T-cell (primary cell): ENCODE measurements around the gene BAIAP2. TPM values are rescaled to one million over a fixed set of nuclear protein-coding genes. Genes with fewer than 3 reads are reported as not detected.

Experiments
- ATAC-seq, 4 experiments: fragments of 200-7000 bp in 3 of 4; fragments of 150-1000 bp in 1 of 4; cut with Tn5 transposase; replicated peaks in 1 of 4; 1 replicate in 3 of 4; 2 replicates in 1 of 4; pipeline ENCODE4 v1.10.0; 2021; ENCODE audit warnings: moderate library complexity in 3 of 4, mild to moderate bottlenecking in 2 of 4, moderate number of reproducible peaks in 1 of 4
- CTCF ChIA-PET, 2 donors: fragments of 300-600 bp; sonication (Branson Sonifier 250); formaldehyde crosslinking; loops; one replicate each; lab custom pipeline; 2022; ENCODE audit warnings: antibody characterized with exemption in 2 of 2; lab: Charles Lee
- POLR2A ChIA-PET, 2 donors: fragments of 300-600 bp; sonication (Branson Sonifier 250); formaldehyde crosslinking; loops; one replicate each; lab custom pipeline; 2022; ENCODE audit warnings: antibody characterized with exemption in 2 of 2; lab: Charles Lee
- DNase-seq, 35 experiments: peaks; one replicate each; pipeline versions ENCODE4 v3.0.0 to v3.0.0-alpha.2; 2013 to 2023
- H3K27ac ChIP-seq: one replicate; pipeline ENCODE4 v1.5.1; 2013; ENCODE audit warnings: low read length
- H3K27me3 ChIP-seq, 2 experiments: replicated peaks in 1 of 2; 1 replicate in 1 of 2; 2 replicates in 1 of 2; pipeline versions ENCODE4 v1.6.1 to v1.7.0; 2013; ENCODE audit warnings: low read length in 1 of 2, mixed read lengths in 1 of 2; ENCODE audit not compliant: control insufficient read depth in 2 of 2, insufficient read depth in 2 of 2; ENCODE audit errors: extremely low read depth in 1 of 2
- H3K36me3 ChIP-seq, 2 donors: 1 replicate in 1 of 2; 2 replicates in 1 of 2; pipeline versions ENCODE4 v1.6.1 to v1.7.0; 2013; ENCODE audit warnings: low read length in 1 of 2; ENCODE audit not compliant: control insufficient read depth in 2 of 2, insufficient read depth in 1 of 2; ENCODE audit errors: extremely low read depth in 1 of 2
- H3K4me1 ChIP-seq, 2 experiments: 1 replicate in 1 of 2; 2 replicates in 1 of 2; pipeline versions ENCODE4 v1.6.1 to v1.7.0; 2013; ENCODE audit warnings: low read length in 2 of 2, mixed read lengths in 1 of 2; ENCODE audit not compliant: insufficient read depth in 2 of 2, control insufficient read depth in 1 of 2; ENCODE audit errors: extremely low read depth in 1 of 2
- H3K4me3 ChIP-seq, 2 donors: 1 replicate in 1 of 2; 2 replicates in 1 of 2; pipeline versions ENCODE4 v1.5.1 to v1.7.0; 2013; ENCODE audit warnings: mild to moderate bottlenecking in 2 of 2, low read length in 1 of 2, moderate library complexity in 1 of 2; ENCODE audit not compliant: control insufficient read depth in 1 of 2; ENCODE audit errors: extremely low read depth in 1 of 2
- H3K9me3 ChIP-seq: 2 replicates; pipeline ENCODE4 v1.7.0; 2013
- H3K27ac Mint-ChIP-seq, 2 donors: one replicate each; pipeline ENCODE4 v1.8.0; 2020 to 2021; ENCODE audit warnings: mild to moderate bottlenecking in 2 of 2, mixed read lengths in 2 of 2
- H3K27me3 Mint-ChIP-seq, 2 donors: one replicate each; pipeline ENCODE4 v1.8.0; 2021 to 2022; ENCODE audit warnings: mixed read lengths in 2 of 2
- H3K36me3 Mint-ChIP-seq: one replicate; pipeline ENCODE4 v1.8.0; 2021; ENCODE audit warnings: mixed read lengths
- H3K4me1 Mint-ChIP-seq, 3 donors: one replicate each; pipeline ENCODE4 v1.8.0; 2020 to 2022; ENCODE audit warnings: mixed read lengths in 3 of 3, mild to moderate bottlenecking in 1 of 3
- H3K4me3 Mint-ChIP-seq, 3 donors: one replicate each; pipeline ENCODE4 v1.8.0; 2020 to 2022; ENCODE audit warnings: mild to moderate bottlenecking in 3 of 3, mixed read lengths in 3 of 3, moderate library complexity in 3 of 3
- H3K9me3 Mint-ChIP-seq, 3 donors: one replicate each; pipeline ENCODE4 v1.8.0; 2020 to 2022; ENCODE audit warnings: mixed read lengths in 3 of 3
- WGBS: methylation state at CpG from one replicate; pipeline ENCODE4 v1.1.5; 2013; ENCODE audit warnings: missing lambda C conversion rate; ENCODE audit not compliant: insufficient coverage; 5-methylcytosine and 5-hydroxymethylcytosine counted together
- total RNA-seq, 35 experiments: library from RNA in 6 of 35; stranded (reverse) in 6 of 35; fragments of 120-200 nt in 1 of 35; gene quantifications; one replicate each; pipeline versions ENCODE4 v1.2.1 to v1.2.4 and lab custom pipeline; 2013 to 2026

BAIAP2 gene
- total RNA-seq, 5 donors from 2014 or later (not counting 1 experiment from before 2014, with no cell fraction given): 6.3 to 12.0 (median 10.1) TPM

DNA sequence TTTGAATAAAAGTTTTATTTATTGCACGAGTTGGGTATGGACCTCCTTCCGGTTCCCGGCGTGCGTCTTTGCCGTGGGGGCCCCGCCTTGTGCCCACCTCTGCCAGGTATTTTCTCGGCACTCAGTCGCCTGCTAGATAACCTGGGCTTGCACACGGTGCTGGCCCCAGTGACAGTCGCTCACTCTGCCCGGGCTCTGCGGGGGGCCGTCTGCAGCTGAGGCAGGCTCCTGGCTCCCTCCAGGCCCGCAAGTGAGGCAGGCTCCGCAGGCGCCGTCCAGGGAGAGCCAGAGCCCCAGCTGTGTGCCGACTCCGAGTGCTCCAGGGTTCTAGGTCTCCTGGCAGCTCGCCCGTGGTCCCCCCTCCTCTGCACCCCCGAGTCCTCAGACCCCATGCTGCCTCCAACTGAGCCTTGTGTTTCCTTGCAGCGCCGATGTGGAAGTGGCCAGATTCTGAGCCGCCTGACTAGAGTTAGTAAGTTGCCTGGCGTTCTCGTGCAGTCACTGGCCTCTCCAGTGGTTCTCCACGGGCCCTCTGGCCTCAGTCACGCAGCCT is 75.6 kb downstream of the BAIAP2 start:
- H3K27me3 Mint-ChIP-seq: no peaks in the 10 kb centered on the region
- Histone ChIP-seq H3K4me1 (no peaks in the 10 kb centered on the region), H3K27me3 (peaks cover 0 to under 1% of the 10 kb centered on the region in 2 experiments), H3K4me3 (no peak overlapping the region), H3K36me3 (peaks cover 0 to 2% of the 10 kb centered on the region in 2 donors), H3K9me3 (no peaks in the 10 kb centered on the region), H3K27ac (no peak overlapping the region)
- no peak overlapping the region for H3K27ac Mint-ChIP-seq
- DNase-seq (no peak), ATAC-seq (no peak)
- 87% methylated on average over 28 of the region's 30 CpGs for WGBS
- H3K36me3 Mint-ChIP-seq: no peaks in the 10 kb centered on the region
- no peaks in the 10 kb centered on the region for H3K9me3 Mint-ChIP-seq
- no peak overlapping the region for H3K4me3 Mint-ChIP-seq
- peaks cover 0 to 4% (median 3%) of the 10 kb centered on the region in 3 donors for H3K4me1 Mint-ChIP-seq
- ChIA-PET CTCF (no interaction called here), POLR2A (no interaction called here)

DNA sequence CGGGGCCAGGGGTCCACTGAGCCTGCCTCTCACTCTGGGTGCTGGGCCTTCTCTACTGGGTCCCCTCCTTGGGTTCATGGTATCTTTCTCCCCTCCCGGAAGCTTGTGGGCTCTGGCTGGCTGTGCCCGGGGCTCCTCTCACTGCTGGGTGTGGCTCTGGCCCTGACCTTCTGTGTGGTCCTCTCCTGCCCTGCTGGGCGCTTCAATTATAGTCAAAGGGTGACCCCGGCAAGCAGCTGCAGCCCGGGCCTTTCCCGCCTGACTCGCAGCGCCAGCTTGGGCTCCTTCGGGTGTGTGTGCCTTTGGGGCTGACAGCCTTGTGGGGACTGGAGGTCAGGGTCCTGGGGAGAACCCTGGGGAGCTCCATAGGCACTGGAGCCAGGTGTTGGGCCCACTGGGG is 76.1 kb downstream of the BAIAP2 start:
- H3K4me1 ChIP-seq: no peaks in the 10 kb centered on the region
- Mint-ChIP-seq H3K27ac (no peak overlapping the region), H3K27me3 (no peaks in the 10 kb centered on the region), H3K36me3 (no peaks in the 10 kb centered on the region), H3K4me1 (peaks cover 0 to 4% (median 3%) of the 10 kb centered on the region in 3 donors), H3K9me3 (no peaks in the 10 kb centered on the region), H3K4me3 (no peak overlapping the region)
- peaks cover 0 to 2% of the 10 kb centered on the region in 2 donors for H3K36me3 ChIP-seq
- ATAC-seq (no peak), DNase-seq (no peak)
- ChIA-PET CTCF (no interaction called here), POLR2A (no interaction called here)
- no peak overlapping the region for H3K27ac ChIP-seq
- no peak overlapping the region for H3K4me3 ChIP-seq
- peaks cover 0 to 5% of the 10 kb centered on the region in 2 experiments for H3K27me3 ChIP-seq
- no peaks in the 10 kb centered on the region for H3K9me3 ChIP-seq
- 79% methylated on average over 9 of the region's 10 CpGs for WGBS

- Histone ChIP-seq H3K4me1 (no peaks in the 10 kb centered on the region), H3K4me3 (no peak overlapping the region), H3K36me3 (peaks cover 0 to 2% of the 10 kb centered on the region in 2 donors), H3K27ac (no peak overlapping the region), H3K27me3 (peaks cover 0 to 17% of the 10 kb centered on the region in 2 experiments), H3K9me3 (no peaks in the 10 kb centered on the region)
- no peaks in the 10 kb centered on the region for H3K27me3 Mint-ChIP-seq
- H3K27ac Mint-ChIP-seq: no peak overlapping the region
- DNase-seq: no peak
- H3K9me3 Mint-ChIP-seq: no peaks in the 10 kb centered on the region
- ATAC-seq: no peak
- POLR2A ChIA-PET: no interaction called here
- no peak overlapping the region for H3K4me3 Mint-ChIP-seq
- WGBS: 92% methylated on average over 21 of the region's 23 CpGs
- CTCF ChIA-PET: no interaction called here
- no peaks in the 10 kb centered on the region for H3K36me3 Mint-ChIP-seq
- H3K4me1 Mint-ChIP-seq: peaks cover 0 to 4% (median 3%) of the 10 kb centered on the region in 3 donors
Measured at GRCh38 chr17:81112450-81112849, 77.5 kb downstream of the BAIAP2 start.

- no peak overlapping the region for H3K27ac Mint-ChIP-seq
- Histone ChIP-seq H3K27me3 (peaks cover 0 to 25% of the 10 kb centered on the region in 2 experiments), H3K36me3 (peaks cover 0 to under 1% of the 10 kb centered on the region in 2 donors), H3K4me3 (no peak overlapping the region), H3K4me1 (no peaks in the 10 kb centered on the region), H3K9me3 (no peaks in the 10 kb centered on the region), H3K27ac (no peak overlapping the region)
- DNase-seq (no peak), ATAC-seq (no peak)
- H3K9me3 Mint-ChIP-seq: no peaks in the 10 kb centered on the region
- H3K4me3 Mint-ChIP-seq: no peak overlapping the region
- peaks cover 0 to 4% (median 3%) of the 10 kb centered on the region in 3 donors for H3K4me1 Mint-ChIP-seq
- ChIA-PET POLR2A (no interaction called here), CTCF (interaction anchor here in 1 of 2 donors (0.7 kb wide), 1 partner anchor 213 kb away, joined by 4 read pairs; no protein-coding TSS in a partner anchor)
- H3K27me3 Mint-ChIP-seq: no peaks in the 10 kb centered on the region
- 79% methylated on average over 10 of the region's 21 CpGs for WGBS
- H3K36me3 Mint-ChIP-seq: no peaks in the 10 kb centered on the region
Measured at GRCh38 chr17:81113158-81113724, 78.3 kb downstream of the BAIAP2 start.

DNA sequence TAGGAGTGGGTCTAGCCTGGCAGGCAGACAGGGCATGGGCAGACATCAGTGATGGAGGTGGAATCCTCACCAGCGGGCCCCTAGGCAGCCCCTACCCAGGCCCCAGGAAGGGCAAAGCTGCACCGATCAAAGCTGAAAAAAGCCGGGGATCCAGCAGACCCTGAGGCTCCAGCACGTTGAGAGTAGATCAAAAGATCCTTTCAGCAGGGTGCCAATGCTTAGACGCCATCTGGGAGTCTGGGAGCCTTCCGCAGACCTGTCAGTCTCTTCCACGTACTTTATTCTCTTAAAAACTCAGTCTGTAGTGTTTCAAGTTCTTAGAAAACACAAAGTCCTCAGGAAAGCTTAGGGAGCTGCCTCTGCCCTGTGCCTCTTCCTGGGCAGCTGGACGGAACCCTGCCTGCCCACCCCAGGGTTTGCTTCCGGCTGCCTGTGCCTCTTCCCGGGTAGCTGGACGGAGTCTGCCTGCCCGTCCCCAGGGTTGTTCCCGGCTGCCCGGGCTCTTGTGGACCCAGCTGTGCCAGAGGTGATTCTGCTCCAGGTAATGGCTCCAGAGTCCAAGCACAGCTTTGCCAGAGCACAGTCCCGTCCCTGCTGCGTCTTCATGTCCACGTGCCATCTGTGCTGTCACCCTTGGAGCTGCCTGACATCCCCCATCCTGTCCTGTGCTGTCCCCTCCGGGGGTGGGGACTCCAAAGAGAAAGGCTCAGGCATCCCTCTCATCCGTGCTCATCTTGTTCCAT is 79.6 kb downstream of the BAIAP2 start:
- Histone ChIP-seq H3K36me3 (no peaks in the 10 kb centered on the region), H3K27ac (no peak overlapping the region), H3K4me1 (peaks cover 0 to 10% of the 10 kb centered on the region in 2 experiments), H3K9me3 (no peaks in the 10 kb centered on the region), H3K27me3 (peaks cover 0 to 33% of the 10 kb centered on the region in 2 experiments), H3K4me3 (no peak overlapping the region)
- Mint-ChIP-seq H3K4me1 (peaks cover 3 to 8% (median 6%) of the 10 kb centered on the region in 3 donors), H3K9me3 (no peaks in the 10 kb centered on the region), H3K36me3 (no peaks in the 10 kb centered on the region), H3K27ac (no peak overlapping the region), H3K27me3 (peaks cover 0 to 4% of the 10 kb centered on the region in 2 donors), H3K4me3 (no peak overlapping the region)
- 86% methylated on average over 15 of the region's 19 CpGs for WGBS
- CTCF ChIA-PET: no interaction called here
- ATAC-seq (no peak), DNase-seq (no peak)
- POLR2A ChIA-PET: no interaction called here

DNA sequence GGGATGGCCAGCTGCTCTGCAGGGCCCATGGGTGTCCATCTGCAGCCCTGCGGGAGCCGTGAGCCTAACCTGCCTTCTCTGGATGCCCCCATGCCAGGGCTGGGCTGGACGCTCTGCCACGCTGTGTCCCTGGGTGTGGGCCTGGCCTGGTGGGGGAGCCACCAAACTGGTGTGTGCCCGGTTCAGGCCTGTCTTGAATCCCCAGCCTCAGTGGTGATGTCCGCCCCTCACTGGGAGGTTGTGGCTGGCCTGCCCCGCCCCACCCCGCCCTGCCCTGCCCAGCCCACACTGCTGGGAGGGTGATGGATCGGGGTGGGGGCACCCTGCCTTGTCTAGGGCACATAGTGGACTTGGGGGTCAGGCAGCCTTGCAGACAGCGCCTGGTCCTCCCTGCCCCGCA is 80.3 kb downstream of the BAIAP2 start:
- no peak overlapping the region for H3K4me3 ChIP-seq
- H3K27ac ChIP-seq: no peak overlapping the region
- ChIA-PET CTCF (no interaction called here), POLR2A (no interaction called here)
- Mint-ChIP-seq H3K4me3 (no peak overlapping the region), H3K36me3 (no peaks in the 10 kb centered on the region), H3K27me3 (peaks cover 0 to 4% of the 10 kb centered on the region in 2 donors), H3K27ac (no peak overlapping the region), H3K4me1 (peaks cover 0 to 6% (median 5%) of the 10 kb centered on the region in 3 donors), H3K9me3 (no peaks in the 10 kb centered on the region)
- no peak for ATAC-seq
- H3K27me3 ChIP-seq: peaks cover 0 to 33% of the 10 kb centered on the region in 2 experiments
- 90% methylated on average over 9 of the region's 11 CpGs for WGBS
- H3K9me3 ChIP-seq: no peaks in the 10 kb centered on the region
- no peaks in the 10 kb centered on the region for H3K36me3 ChIP-seq
- DNase-seq: no peak
- peaks cover 0 to 14% of the 10 kb centered on the region in 2 experiments for H3K4me1 ChIP-seq
